H1 (cell line): ENCODE results near the gene HTD2. TPM values are rescaled to one million over a fixed set of nuclear protein-coding genes. Genes with fewer than 3 reads are reported as not detected.

Experiments used
- CTCF ChIA-PET: fragments of 300-600 bp; sonication (Branson Sonifier 250); formaldehyde crosslinking; loops from one replicate; lab custom pipeline; 2021; ENCODE audit not compliant: partially characterized antibody; lab: Charles Lee
- POLR2A ChIA-PET: fragments of 300-600 bp; sonication (Branson Sonifier 250); formaldehyde crosslinking; loops from one replicate; lab custom pipeline; 2021; ENCODE audit warnings: inconsistent platforms; ENCODE audit not compliant: partially characterized antibody; lab: Charles Lee
- DNase-seq, 2 experiments: peaks; one replicate each; pipeline versions ENCODE4 v3.0.0 to v3.0.0-alpha.2; 2010 to 2022; ENCODE audit warnings: low spot score in 2 of 2, low read depth in 1 of 2, mixed read lengths in 1 of 2
- FAIRE-seq: peaks from 2 replicates; lab custom pipeline; 2011; peaks lifted over from hg19 to GRCh38; lab: Jason Lieb, UNC
- H2AFZ ChIP-seq: 2 replicates; pipeline ENCODE4 v1.8.1; 2012; ENCODE audit warnings: low read length, inconsistent platforms
- H2AK5ac ChIP-seq: 2 replicates; pipeline ENCODE4 v1.6.1; 2013; ENCODE audit warnings: low read depth, low read length
- H2BK120ac ChIP-seq: replicated peaks from 2 replicates; pipeline ENCODE3; 2013; ENCODE audit warnings: low read depth, low read length, inconsistent platforms
- H2BK12ac ChIP-seq: 2 replicates; pipeline ENCODE4 v1.6.1; 2013; ENCODE audit warnings: low read depth, low read length
- H2BK15ac ChIP-seq: 2 replicates; pipeline ENCODE4 v1.6.1; 2013; ENCODE audit warnings: low read length
- H2BK20ac ChIP-seq: 2 replicates; pipeline ENCODE4 v1.6.1; 2013; ENCODE audit warnings: low read length
- H2BK5ac ChIP-seq: 2 replicates; pipeline ENCODE4 v1.6.1; 2013; ENCODE audit warnings: low read depth, low read length
- H3K14ac ChIP-seq: 2 replicates; pipeline ENCODE4 v1.6.1; 2013; ENCODE audit warnings: inconsistent platforms; ENCODE audit not compliant: insufficient read length
- H3K18ac ChIP-seq: 2 replicates; pipeline ENCODE4 v1.6.1; 2013; ENCODE audit warnings: low read length; ENCODE audit errors: extremely low read depth
- H3K23ac ChIP-seq: 2 replicates; pipeline ENCODE4 v1.6.1; 2013; ENCODE audit warnings: inconsistent platforms; ENCODE audit not compliant: insufficient read length
- H3K23me2 ChIP-seq: 2 replicates; pipeline ENCODE4 v1.6.1; 2013; ENCODE audit warnings: low read depth, low read length
- H3K27ac ChIP-seq: 2 replicates; pipeline ENCODE4 v1.6.1; 2011; ENCODE audit warnings: low read depth, low read length, inconsistent platforms
- H3K27me3 ChIP-seq, 4 experiments: replicated peaks in 1 of 4; 1 replicate in 1 of 4; 2 replicates in 3 of 4; pipeline versions ENCODE4 v1.6.1 to v1.8.1; 2011 to 2013; ENCODE audit warnings: low read length in 3 of 4, mild to moderate bottlenecking in 3 of 4, inconsistent platforms in 2 of 4, mixed read lengths in 2 of 4, moderate library complexity in 1 of 4; ENCODE audit not compliant: control insufficient read depth in 3 of 4, insufficient read depth in 3 of 4; ENCODE audit errors: extremely low read depth in 1 of 4
- H3K36me3 ChIP-seq, 4 experiments: 2 replicates each; pipeline versions ENCODE4 v1.6.1 to v1.8.1; 2011 to 2013; ENCODE audit warnings: mild to moderate bottlenecking in 4 of 4, low read length in 3 of 4, moderate library complexity in 2 of 4, control low read depth in 1 of 4, inconsistent platforms in 1 of 4; ENCODE audit not compliant: insufficient read depth in 4 of 4, control insufficient read depth in 2 of 4
- H3K4ac ChIP-seq: replicated peaks from 2 replicates; pipeline ENCODE3; 2013; ENCODE audit warnings: low read length, low read depth, mixed read lengths, inconsistent platforms; ENCODE audit not compliant: insufficient read length
- H3K4me1 ChIP-seq, 4 experiments: replicated peaks in 1 of 4; 1 replicate in 1 of 4; 2 replicates in 3 of 4; pipeline versions ENCODE4 v1.6.1 to v1.8.1; 2011 to 2013; ENCODE audit warnings: low read length in 3 of 4, inconsistent platforms in 2 of 4, mixed read lengths in 1 of 4; ENCODE audit not compliant: insufficient read depth in 4 of 4, control insufficient read depth in 3 of 4
- H3K4me2 ChIP-seq, 2 experiments: 2 replicates each; pipeline versions ENCODE4 v1.6.1 to v1.8.1; 2011 to 2013; ENCODE audit warnings: low read depth in 2 of 2, low read length in 2 of 2, control low read depth in 1 of 2, inconsistent platforms in 1 of 2, mild to moderate bottlenecking in 1 of 2; ENCODE audit not compliant: insufficient read depth in 1 of 2
- H3K4me3 ChIP-seq, 4 experiments: fragments of 200-600, 300-600 bp in 1 of 4; sonication (generic), shearing (Covaris generic), sonication (Bioruptor Twin) in 1 of 4; 2 replicates each; pipeline versions ENCODE4 v1.5.1 to v1.8.1; 2011 to 2016; ENCODE audit warnings: low read length in 4 of 4, low read depth in 3 of 4, control low read depth in 2 of 4, inconsistent platforms in 2 of 4, mild to moderate bottlenecking in 2 of 4, mixed read lengths in 1 of 4, moderate library complexity in 1 of 4; ENCODE audit not compliant: insufficient read depth in 2 of 4; ENCODE audit errors: extremely low read depth in 1 of 4
- H3K56ac ChIP-seq: replicated peaks from 2 replicates; pipeline ENCODE3; 2013; ENCODE audit warnings: low read depth, mild to moderate bottlenecking, mixed read lengths, low read length, inconsistent platforms; ENCODE audit not compliant: insufficient read length
- H3K79me1 ChIP-seq: 2 replicates; pipeline ENCODE4 v1.6.1; 2013; ENCODE audit warnings: low read depth, low read length, control low read depth
- H3K79me2 ChIP-seq, 2 experiments: 2 replicates each; pipeline versions ENCODE4 v1.6.1 to v1.8.1; 2012 to 2013; ENCODE audit warnings: low read length in 2 of 2, mild to moderate bottlenecking in 2 of 2, inconsistent platforms in 1 of 2; ENCODE audit not compliant: insufficient read depth in 2 of 2, control insufficient read depth in 1 of 2
- H3K9ac ChIP-seq, 4 experiments: replicated peaks in 1 of 4; 1 replicate in 1 of 4; 2 replicates in 3 of 4; pipeline versions ENCODE4 v1.6.1 to v1.8.1; 2011 to 2013; ENCODE audit warnings: low read depth in 3 of 4, low read length in 3 of 4, control low read depth in 2 of 4, mild to moderate bottlenecking in 2 of 4, moderate library complexity in 2 of 4, inconsistent platforms in 1 of 4; ENCODE audit errors: extremely low read depth in 1 of 4
- H3K9me3 ChIP-seq, 2 experiments: 2 replicates each; pipeline versions ENCODE4 v1.6.1 to v1.8.1; 2012 to 2013; ENCODE audit warnings: mild to moderate bottlenecking in 2 of 2, moderate library complexity in 2 of 2, control low read depth in 1 of 2, inconsistent platforms in 1 of 2, low read depth in 1 of 2, low read length in 1 of 2, mixed read lengths in 1 of 2; ENCODE audit not compliant: insufficient read depth in 2 of 2
- H4K20me1 ChIP-seq, 2 experiments: replicated peaks in 1 of 2; 2 replicates each; pipeline versions ENCODE3 to v1.8.1; 2011 to 2013; ENCODE audit warnings: inconsistent platforms in 2 of 2, low read length in 2 of 2, mild to moderate bottlenecking in 1 of 2; ENCODE audit not compliant: insufficient read depth in 2 of 2, control insufficient read depth in 1 of 2
- H4K5ac ChIP-seq: 2 replicates; pipeline ENCODE4 v1.6.1; 2013; ENCODE audit warnings: low read length, low read depth, mixed read lengths, inconsistent platforms; ENCODE audit not compliant: insufficient read length
- H4K8ac ChIP-seq: 2 replicates; pipeline ENCODE4 v1.8.0; 2013; ENCODE audit warnings: mild to moderate bottlenecking, moderate library complexity, low read length, inconsistent platforms; ENCODE audit not compliant: insufficient read depth; ENCODE audit errors: extremely low read depth
- H4K91ac ChIP-seq: replicated peaks from 2 replicates; pipeline ENCODE3; 2013; ENCODE audit warnings: low read length, mixed read lengths, inconsistent platforms; ENCODE audit not compliant: insufficient read length
- ATF3 ChIP-seq: IDR thresholded peaks from 2 replicates; pipeline ENCODE4 v1.6.1; 2011; ENCODE audit warnings: low read depth, mild to moderate bottlenecking, low read length; ENCODE audit not compliant: insufficient read depth
- BCL11A ChIP-seq, 2 experiments: IDR thresholded peaks; one replicate each; pipeline ENCODE4 v1.6.1; 2011; ENCODE audit warnings: low read depth in 2 of 2, low read length in 2 of 2, mild to moderate bottlenecking in 2 of 2
- BRCA1 ChIP-seq: IDR thresholded peaks from 2 replicates; pipeline ENCODE4 v1.6.1; 2012; ENCODE audit warnings: low read depth, low read length, improper control_type of control experiment
- CEBPB ChIP-seq: IDR thresholded peaks from 2 replicates; pipeline ENCODE4 v1.6.1; 2012; ENCODE audit warnings: low read depth, low read length
- EP300 ChIP-seq, 2 experiments: IDR thresholded peaks; 1 replicate in 1 of 2; 2 replicates in 1 of 2; pipeline ENCODE4 v1.6.1; 2011 to 2012; ENCODE audit warnings: low read depth in 2 of 2, low read length in 2 of 2, mild to moderate bottlenecking in 2 of 2, borderline replicate concordance in 1 of 2, inconsistent platforms in 1 of 2, moderate library complexity in 1 of 2
- FOSL1 ChIP-seq: IDR thresholded peaks from 2 replicates; pipeline ENCODE4 v1.6.1; 2011; ENCODE audit warnings: mild to moderate bottlenecking, low read depth, low read length, moderate library complexity; ENCODE audit not compliant: insufficient read depth
- HDAC2 ChIP-seq, 2 experiments: fragments of 300-600 bp in 1 of 2; sonication (generic) in 1 of 2; IDR thresholded peaks; 2 replicates each; pipeline ENCODE4 v1.6.1; 2011 to 2012; ENCODE audit warnings: low read depth in 2 of 2, low read length in 2 of 2, mild to moderate bottlenecking in 2 of 2, moderate library complexity in 2 of 2, borderline replicate concordance in 1 of 2, inconsistent platforms in 1 of 2
- KDM1A ChIP-seq: fragments of 200-600, 300-600 bp; sonication (generic); IDR thresholded peaks from 2 replicates; pipeline ENCODE4 v1.7.1; 2016; ENCODE audit warnings: mild to moderate bottlenecking, low read length, borderline replicate concordance
- MAX ChIP-seq: IDR thresholded peaks from 2 replicates; pipeline ENCODE4 v1.6.1; 2012; ENCODE audit warnings: inconsistent platforms
- POLR2A ChIP-seq, 2 experiments: IDR thresholded peaks; 1 replicate in 1 of 2; 2 replicates in 1 of 2; pipeline ENCODE4 v1.6.1; 2011; ENCODE audit warnings: low read depth in 2 of 2, low read length in 2 of 2, mild to moderate bottlenecking in 2 of 2; ENCODE audit errors: control extremely low read depth in 1 of 2
- POU5F1 ChIP-seq: IDR thresholded peaks from 2 replicates; pipeline ENCODE4 v1.6.1; 2011; ENCODE audit warnings: low read depth, mild to moderate bottlenecking, low read length, moderate library complexity
- SP4 ChIP-seq: IDR thresholded peaks from 2 replicates; pipeline ENCODE4 v1.6.1; 2012; ENCODE audit warnings: low read length, inconsistent platforms
- SRF ChIP-seq: IDR thresholded peaks from 2 replicates; pipeline ENCODE4 v1.6.1; 2011; ENCODE audit warnings: mild to moderate bottlenecking, low read depth, low read length, moderate library complexity
- WGBS, 2 experiments: shearing (Covaris generic) in 1 of 2; methylation state at CpG; one replicate each; pipeline versions ENCODE4 v1.1.6 to v1.1.7; 2013 to 2015; ENCODE audit warnings: low lambda C conversion rate in 2 of 2, mixed read lengths in 2 of 2, inconsistent platforms in 1 of 2, low coverage in 1 of 2, missing lambda C conversion rate in 1 of 2; ENCODE audit not compliant: insufficient replicate concordance in 2 of 2, insufficient coverage in 1 of 2, insufficient read length in 1 of 2; ENCODE audit errors: extremely low coverage in 1 of 2, missing lambda C conversion rate in 1 of 2; 5-methylcytosine and 5-hydroxymethylcytosine counted together
- polyA plus RNA-seq, 7 experiments: library from polyadenylated mRNA; depleted of rRNA in 3 of 7; stranded (reverse) in 5 of 7; unstranded in 2 of 7; fragments of >200 nt in 5 of 7; fragments of 200-250 nt in 2 of 7; gene quantifications; 1 replicate in 5 of 7; 2 replicates in 1 of 7; 4 replicates in 1 of 7; pipeline versions ENCODE4 v1.2.1 to v1.2.3, GENCODE V29; 2011 to 2013; ENCODE audit warnings: missing spikeins in 2 of 7, mixed read lengths in 2 of 7
- total RNA-seq: library from RNA; stranded (reverse); fragmentation: NEBNext Ultra II Directional; extraction: Animal tissue kit (Norgen Biotek cat#: 25700); gene quantifications from 2 replicates; pipeline ENCODE4 v1.2.1, GENCODE V29; 2021

HTD2 gene
- total and polyA plus RNA-seq, 2 of the 8 experiments (the other 6 are each of a cell fraction or from before 2014, with no cell fraction given) = 8.8 to 10.8 TPM

- Histone ChIP-seq H3K36me3 (no peaks in the 10 kb centered on the region), H3K9ac (no peak overlapping the region), H3K23me2 (no peaks in the 10 kb centered on the region), H2AFZ (no peak overlapping the region), H2BK20ac (no peak overlapping the region), H2BK120ac (no peak overlapping the region), H3K79me1 (no peaks in the 10 kb centered on the region), H4K20me1 (no peaks in the 10 kb centered on the region), H3K4me3 (no peak overlapping the region), H3K9me3 (no peaks in the 10 kb centered on the region), H3K4me1 (0 out of 7 replicates have a peak, but pooled peaks cover 0 to 3% (median 2%) of the 10 kb centered on the region in 4 experiments), H2BK5ac (no peak overlapping the region), H3K23ac (no peak overlapping the region), H2AK5ac (no peak overlapping the region), H3K27ac (no peak overlapping the region), H3K79me2 (no peaks in the 10 kb centered on the region), H2BK12ac (peak overlapping the region; percentile 6; the same call in 1 of the 2 replicates), H3K4ac (no peak overlapping the region), H2BK15ac (no peak overlapping the region), H3K56ac (no peak overlapping the region), H3K18ac (no peak overlapping the region), H4K8ac (no peak overlapping the region), H3K4me2 (no peak overlapping the region), H3K27me3 (no peaks in the 10 kb centered on the region), H3K14ac (no peak overlapping the region), H4K91ac (no peak overlapping the region), H4K5ac (no peak overlapping the region)
- CTCF ChIA-PET = interaction anchor here (0.7 to 1.3 kb wide), 4 partner anchors 8 to 50 kb away, joined by 3 to 4 read pairs (median 4); partner anchors contain the start of genes HTD2 and RPP14
- WGBS, 2 experiments = 75% methylated on average over 4 of the region's 4 CpGs; no CpG with 5 or more reads in 1 of the 2 experiments
- FAIRE-seq = no peak
- no peak for DNase-seq
- POLR2A ChIA-PET = no interaction called here
- TF ChIP-seq FOSL1 = no peak
- no peak for TF ChIP-seq MAX
- TF ChIP-seq BCL11A (IDR thresholded peaks at IDR 0.05; ENCODE audit: low read depth in 2 of 2, low read length in 2 of 2) = no peak
- no peak for TF ChIP-seq CEBPB
- TF ChIP-seq SP4 = no peak
- TF ChIP-seq HDAC2 (IDR thresholded peaks at IDR 0.05; ENCODE audit: borderline replicate concordance in 1 of 2, low read depth in 2 of 2, low read length in 2 of 2) = no peak
- no peak for TF ChIP-seq SRF
- TF ChIP-seq POLR2A (IDR thresholded peaks at IDR 0.05; ENCODE audit: control extremely low read depth in 1 of 2, low read depth in 2 of 2, low read length in 2 of 2) = no peak
- TF ChIP-seq POU5F1 = no peak
- no peak for TF ChIP-seq ATF3
- no peak for TF ChIP-seq KDM1A
- no peak for TF ChIP-seq EP300 (IDR thresholded peaks at IDR 0.05; ENCODE audit: borderline replicate concordance in 1 of 2, low read depth in 2 of 2, low read length in 2 of 2)
- no peak for TF ChIP-seq BRCA1
These were observed 49.7 kb downstream of the HTD2 start for GRCh38 chr3:58356054-58356453.
